Ectodermal cell (in vitro differentiated cells): Measurements from ENCODE around the gene ACAD8.

Source experiments
- H3K27ac ChIP-seq: 2 replicates; pipeline ENCODE4 v1.7.0; 2013; ENCODE audit warnings: mild to moderate bottlenecking, low read depth, low read length; ENCODE audit not compliant: insufficient read depth, poor library complexity, severe bottlenecking
- H3K27me3 ChIP-seq: 2 replicates; pipeline ENCODE4 v1.7.0; 2013; ENCODE audit warnings: mild to moderate bottlenecking, low read length; ENCODE audit not compliant: insufficient read depth, control insufficient read depth, poor library complexity, severe bottlenecking
- H3K36me3 ChIP-seq: one replicate; pipeline ENCODE4 v1.7.0; 2013; ENCODE audit warnings: low read length; ENCODE audit not compliant: control insufficient read depth, insufficient read depth
- H3K4me1 ChIP-seq: one replicate; pipeline ENCODE4 v1.7.0; 2013; ENCODE audit warnings: low read length; ENCODE audit not compliant: control insufficient read depth, insufficient read depth
- H3K4me3 ChIP-seq: 2 replicates; pipeline ENCODE4 v1.7.0; 2013; ENCODE audit warnings: low read depth, low read length, control low read depth; ENCODE audit not compliant: insufficient read depth
- H3K9me3 ChIP-seq: 2 replicates; pipeline ENCODE4 v1.7.0; 2013; ENCODE audit warnings: mild to moderate bottlenecking, low read length, moderate library complexity; ENCODE audit not compliant: control insufficient read depth
- WGBS, 2 experiments: methylation state at CpG; one replicate each; pipeline ENCODE4 v1.1.7; 2013; ENCODE audit warnings: missing lambda C conversion rate in 2 of 2; 5-methylcytosine and 5-hydroxymethylcytosine counted together

Gene ACAD8

GRCh38 chr11:134226806-134227325, 26.5 kb upstream of the ACAD8 start:
- WGBS, 2 experiments: 91 to 97% methylated on average over 5 of the region's 5 CpGs
- H3K27ac ChIP-seq: no peak overlapping the region

DNA sequence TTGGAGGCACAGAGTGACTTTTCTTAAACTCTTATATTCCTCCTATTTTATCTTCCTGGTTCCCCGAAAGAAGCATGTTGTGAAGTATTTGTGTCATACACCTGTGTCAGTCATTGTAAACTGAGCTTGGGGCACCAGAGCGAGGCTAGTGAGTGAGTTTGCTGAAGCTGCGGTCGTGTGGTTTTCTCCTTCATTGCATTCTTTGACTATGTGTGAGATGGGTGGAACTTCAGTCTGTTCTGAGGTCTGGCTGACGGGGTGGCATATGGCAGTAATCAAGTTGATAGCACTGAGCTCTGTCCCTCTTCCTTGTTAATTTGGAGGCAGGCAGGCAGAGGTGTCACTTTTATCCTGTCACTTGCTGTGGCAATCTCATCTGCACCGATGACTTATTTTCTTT, 24.7 kb upstream of the ACAD8 start:
- no peaks in the 10 kb centered on the region for H3K36me3 ChIP-seq
- 93 to 95% methylated on average over 6 of the region's 6 CpGs for WGBS, 2 experiments
- H3K27ac ChIP-seq: no peak overlapping the region
- no peaks in the 10 kb centered on the region for H3K9me3 ChIP-seq
- H3K27me3 ChIP-seq: peaks cover 12% of the 10 kb centered on the region
- peaks cover 4% of the 10 kb centered on the region for H3K4me1 ChIP-seq
- no peak overlapping the region for H3K4me3 ChIP-seq

More at GRCh38 chr11:134226806-134227325, 26.5 kb upstream of the ACAD8 start:
- H3K4me1 ChIP-seq: peaks cover 14% of the 10 kb centered on the region
- peaks cover 12% of the 10 kb centered on the region for H3K27me3 ChIP-seq
- no peaks in the 10 kb centered on the region for H3K9me3 ChIP-seq
- H3K4me3 ChIP-seq: no peak overlapping the region
- H3K36me3 ChIP-seq: no peaks in the 10 kb centered on the region

DNA sequence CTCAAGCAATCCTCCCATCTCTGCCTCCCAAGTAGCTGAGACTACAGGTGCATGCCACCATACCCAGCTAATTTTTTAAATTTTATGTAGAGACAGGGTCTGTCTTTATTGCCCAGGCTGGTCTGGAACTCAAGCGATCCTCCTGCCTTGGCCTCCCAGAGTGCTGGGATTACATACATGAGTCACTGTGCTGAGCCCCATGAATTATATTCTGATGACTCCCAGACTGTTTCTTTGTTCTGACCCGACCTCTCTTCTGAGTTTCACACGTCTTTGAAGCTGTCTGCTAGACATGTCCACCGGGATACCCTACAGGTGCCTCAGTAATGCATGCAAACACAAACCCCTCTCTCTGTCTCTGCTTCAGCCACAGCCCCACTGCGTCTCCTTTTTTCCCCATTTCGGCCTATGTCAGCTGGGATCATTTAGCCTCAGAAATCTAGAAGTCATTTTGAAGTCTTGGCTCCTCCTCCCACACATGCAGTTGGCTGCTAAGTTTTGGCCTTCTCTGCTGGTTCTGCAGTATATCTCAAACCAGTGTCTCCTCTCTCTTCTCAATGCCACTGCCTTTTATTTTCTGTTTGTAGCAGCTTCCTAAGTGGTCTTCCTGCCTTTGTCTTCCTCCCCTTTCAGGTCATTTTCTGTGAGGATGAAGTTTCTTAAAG, 24.1 kb upstream of the ACAD8 start:
- peaks cover 4% of the 10 kb centered on the region for H3K4me1 ChIP-seq
- 81 to 85% methylated on average over 6 of the region's 6 CpGs for WGBS, 2 experiments
- H3K27ac ChIP-seq: no peak overlapping the region
- H3K36me3 ChIP-seq: no peaks in the 10 kb centered on the region
- H3K27me3 ChIP-seq: peaks cover 12% of the 10 kb centered on the region
- no peaks in the 10 kb centered on the region for H3K9me3 ChIP-seq
- no peak overlapping the region for H3K4me3 ChIP-seq

DNA sequence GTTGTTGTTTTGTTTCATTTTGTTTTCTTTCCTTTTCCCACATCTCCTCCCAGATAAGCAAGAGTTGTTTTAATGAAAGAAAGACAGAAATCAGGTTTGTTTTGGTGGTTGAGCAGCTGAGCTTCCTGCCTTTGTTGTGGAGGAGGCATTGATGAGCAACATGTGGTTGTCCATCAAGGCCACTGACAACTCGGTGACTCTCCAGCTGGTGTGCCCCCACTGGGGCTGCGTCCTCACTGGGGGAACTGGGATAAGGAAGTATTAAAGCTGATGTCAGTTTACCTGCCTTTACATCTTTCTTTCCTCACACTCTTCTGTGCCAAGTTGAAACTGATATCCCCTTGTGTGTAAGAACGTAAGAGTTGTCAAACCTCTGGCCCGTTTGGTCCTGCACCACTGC, 23.0 kb upstream of the ACAD8 start:
- Histone ChIP-seq H3K36me3 (no peaks in the 10 kb centered on the region), H3K9me3 (no peaks in the 10 kb centered on the region), H3K27ac (no peak overlapping the region), H3K27me3 (peaks cover 8% of the 10 kb centered on the region), H3K4me1 (peaks cover 4% of the 10 kb centered on the region), H3K4me3 (no peak overlapping the region)
- WGBS, 2 experiments: 64 to 83% methylated on average over 4 of the region's 4 CpGs

DNA sequence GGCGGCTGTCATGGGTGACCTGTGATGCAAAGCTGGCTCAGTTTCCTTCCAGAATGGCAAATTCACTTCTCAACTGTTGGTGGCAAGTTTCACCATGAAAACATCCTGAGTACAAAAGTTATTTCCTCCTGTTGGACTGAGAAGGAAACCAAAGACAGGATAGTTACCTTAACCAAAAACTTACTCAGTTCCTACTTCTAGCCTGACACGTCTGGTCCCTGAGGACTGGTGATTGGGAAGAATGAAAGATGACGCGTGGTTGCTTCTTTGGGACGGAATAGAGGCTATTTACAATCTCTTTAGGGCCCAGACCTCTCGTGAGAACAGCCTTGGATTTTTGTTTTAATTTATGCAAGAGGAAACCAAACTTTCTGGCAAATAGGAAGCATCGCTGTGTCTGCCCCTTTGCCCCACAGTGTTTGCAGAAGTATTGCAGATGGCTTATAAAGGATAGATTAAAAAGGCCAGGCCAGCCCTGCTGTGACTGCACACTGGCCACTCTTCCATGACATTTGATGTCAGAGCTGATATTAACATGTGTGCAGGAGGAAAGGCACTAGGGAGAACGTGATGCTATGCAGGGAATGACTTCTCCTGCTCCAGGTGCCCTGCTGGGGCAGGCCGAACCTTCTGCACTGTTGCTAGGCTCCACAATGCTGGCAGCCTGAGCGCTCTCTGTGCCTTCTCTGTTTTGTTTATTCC, 21.3 kb upstream of the ACAD8 start:
- 67 to 68% methylated on average over 10 of the region's 10 CpGs for WGBS, 2 experiments
- H3K27me3 ChIP-seq: no peaks in the 10 kb centered on the region
- H3K4me3 ChIP-seq: no peak overlapping the region
- no peaks in the 10 kb centered on the region for H3K4me1 ChIP-seq
- no peaks in the 10 kb centered on the region for H3K36me3 ChIP-seq
- H3K9me3 ChIP-seq: no peaks in the 10 kb centered on the region
- no peak overlapping the region for H3K27ac ChIP-seq

DNA sequence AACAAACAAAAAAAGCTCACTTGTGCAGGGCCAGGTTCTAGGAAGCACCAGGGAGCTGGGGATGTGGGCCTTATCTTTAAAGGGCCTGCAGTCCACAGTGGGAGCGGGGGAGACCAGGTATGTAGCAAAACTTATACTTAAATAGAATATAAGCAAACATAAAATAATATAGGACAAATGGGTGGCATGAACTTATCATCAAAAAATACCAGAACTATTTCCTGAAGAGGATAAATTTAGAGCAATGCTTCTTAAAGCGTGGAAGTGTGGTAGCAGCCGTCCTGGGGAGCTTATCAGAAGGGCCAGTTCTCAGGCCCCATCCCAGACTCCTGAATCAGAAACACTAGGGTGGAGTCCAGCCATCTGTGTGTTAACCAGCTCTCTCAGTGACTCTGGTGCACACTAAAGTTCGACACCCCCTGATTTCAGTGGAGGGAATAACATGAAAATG, 19.6 kb upstream of the ACAD8 start:
- Histone ChIP-seq H3K27ac (no peak overlapping the region), H3K9me3 (no peaks in the 10 kb centered on the region), H3K4me1 (no peaks in the 10 kb centered on the region), H3K36me3 (no peaks in the 10 kb centered on the region), H3K4me3 (no peak overlapping the region), H3K27me3 (no peaks in the 10 kb centered on the region)
- WGBS, 2 experiments: 96 to 97% methylated on average over 3 of the region's 4 CpGs

DNA sequence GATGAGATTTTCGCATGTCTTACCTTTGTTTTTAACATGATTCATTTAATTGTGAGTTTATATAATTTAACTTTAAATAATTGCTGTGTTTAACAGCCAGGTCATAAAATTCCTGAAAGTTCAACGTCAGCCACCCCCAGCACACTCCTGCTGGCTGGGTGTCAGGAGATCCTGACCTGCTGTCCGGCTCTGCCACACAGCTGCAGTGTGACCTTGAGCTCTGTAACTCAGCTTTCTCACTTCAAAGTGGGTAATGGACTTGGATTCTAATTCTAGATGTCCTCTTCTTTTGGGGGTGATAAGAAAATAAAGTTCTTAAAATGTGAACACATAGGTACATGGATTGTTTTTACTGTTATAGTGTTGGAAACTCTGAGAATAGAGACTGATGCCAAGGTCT, 18.0 kb upstream of the ACAD8 start:
- no peaks in the 10 kb centered on the region for H3K4me1 ChIP-seq
- H3K4me3 ChIP-seq: no peak overlapping the region
- 94 to 97% methylated on average over 2 to 3 of the region's 3 CpGs for WGBS, 2 experiments
- no peaks in the 10 kb centered on the region for H3K36me3 ChIP-seq
- no peaks in the 10 kb centered on the region for H3K9me3 ChIP-seq
- no peaks in the 10 kb centered on the region for H3K27me3 ChIP-seq
- no peak overlapping the region for H3K27ac ChIP-seq

DNA sequence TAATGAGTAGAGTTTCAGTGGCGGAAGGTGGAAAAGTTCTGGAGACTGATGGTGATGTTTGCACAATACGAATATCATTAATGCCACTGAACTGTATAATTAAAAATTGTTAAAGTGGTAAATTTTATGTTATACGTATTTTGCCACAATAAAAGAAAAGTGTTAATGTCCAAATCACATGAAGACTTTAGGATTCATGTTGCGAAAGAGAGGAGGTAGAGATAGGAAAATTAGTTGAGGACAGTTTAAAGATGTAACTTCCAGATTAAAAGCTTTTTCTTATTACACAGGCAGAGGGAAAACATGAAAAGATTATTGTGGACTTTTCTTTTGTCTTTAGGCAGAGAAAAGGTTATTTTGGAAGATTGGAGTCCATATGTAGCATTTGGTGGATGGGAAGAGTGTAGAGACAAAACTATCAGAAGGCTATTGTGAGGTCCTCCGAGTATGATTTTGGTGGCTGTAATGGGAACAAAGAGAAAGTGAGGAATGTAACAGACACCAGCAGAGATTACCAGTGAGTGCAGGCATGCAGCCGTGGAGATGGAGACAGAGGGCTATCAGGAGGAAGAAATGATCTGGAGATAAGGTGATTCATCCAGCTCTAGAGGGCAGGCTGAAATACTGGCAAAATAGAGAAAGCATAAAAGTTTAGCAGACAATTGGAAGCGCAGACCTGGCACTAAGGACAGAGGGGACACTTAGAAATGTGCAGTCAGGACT, 16.4 kb upstream of the ACAD8 start:
- Histone ChIP-seq H3K36me3 (no peaks in the 10 kb centered on the region), H3K27me3 (no peaks in the 10 kb centered on the region), H3K4me1 (no peaks in the 10 kb centered on the region), H3K9me3 (no peaks in the 10 kb centered on the region), H3K27ac (no peak overlapping the region), H3K4me3 (no peak overlapping the region)
- WGBS, 2 experiments: 93 to 94% methylated on average over 7 of the region's 7 CpGs

- Histone ChIP-seq H3K4me3 (no peak overlapping the region), H3K9me3 (no peaks in the 10 kb centered on the region), H3K27me3 (no peaks in the 10 kb centered on the region), H3K27ac (no peak overlapping the region), H3K36me3 (no peaks in the 10 kb centered on the region), H3K4me1 (no peaks in the 10 kb centered on the region)
- 94 to 95% methylated on average over 11 of the region's 11 CpGs for WGBS, 2 experiments
Observed at GRCh38 chr11:134237557-134237922, 15.8 kb upstream of the ACAD8 start.

- no peaks in the 10 kb centered on the region for H3K4me1 ChIP-seq
- no peaks in the 10 kb centered on the region for H3K27me3 ChIP-seq
- H3K9me3 ChIP-seq: no peaks in the 10 kb centered on the region
- no peak overlapping the region for H3K27ac ChIP-seq
- WGBS, 2 experiments: 93 to 95% methylated on average over 5 of the region's 5 CpGs
- no peak overlapping the region for H3K4me3 ChIP-seq
- H3K36me3 ChIP-seq: no peaks in the 10 kb centered on the region
Observed at GRCh38 chr11:134238956-134239355, 14.4 kb upstream of the ACAD8 start.
